Adrenal gland (tissue), 5 donors: Measurements from ENCODE around the gene F8A1.

ENCODE experiments used
- CTCF ChIP-seq, 6 experiments: fragments of 450-650 bp in 4 of 6; fragments of 200-600 bp in 2 of 6; sonication (generic) in 1 of 6; IDR thresholded peaks; 1 replicate in 5 of 6; 2 replicates in 1 of 6; pipeline versions ENCODE4 v1.5.1 to v1.8.0; 2016 to 2021; ENCODE audit warnings: antibody characterized with exemption in 6 of 6, mild to moderate bottlenecking in 2 of 6, moderate library complexity in 1 of 6
- POLR2A ChIP-seq, 2 donors: fragments of 450-650 bp; IDR thresholded peaks; one replicate each; pipeline ENCODE4 v1.6.1; 2017; ENCODE audit warnings: antibody characterized with exemption in 2 of 2, mild to moderate bottlenecking in 2 of 2, moderate library complexity in 1 of 2
- donor health status: DM: no; HTN: no; CAD: no.

- no peak for TF ChIP-seq CTCF (IDR thresholded peaks at IDR 0.05)
- no peak for TF ChIP-seq POLR2A (IDR thresholded peaks at IDR 0.05)
These were observed 16.3 kb downstream of the F8A1 start for GRCh38 chrX:154902408-154902807.
